HG02884 (cell line): ENCODE measurements around the gene PTEN.

ENCODE experiments used
- ATAC-seq: cut with Tn5 transposase; IDR thresholded peaks from one replicate; pipeline ENCODE4 v1.9.1; 2021; ENCODE audit warnings: mild to moderate bottlenecking, moderate library complexity; ENCODE audit not compliant: unreplicated experiment

PTEN gene

GRCh38 chr10:87961314-87961713 lies 97.9 kb downstream of the PTEN start:
- no peak for ATAC-seq

- no peak for ATAC-seq
These were observed 103.0 kb downstream of the PTEN start for GRCh38 chr10:87966459-87966858.

- ATAC-seq: no peak
These were observed 110.2 kb downstream of the PTEN start for GRCh38 chr10:87973635-87974034.

- no peak for ATAC-seq
These were observed 110.7 kb downstream of the PTEN start for GRCh38 chr10:87974130-87974529.

GRCh38 chr10:87974769-87975168 lies 111.3 kb downstream of the PTEN start:
- no peak for ATAC-seq

- ATAC-seq: no peak
These were observed 112.8 kb downstream of the PTEN start for GRCh38 chr10:87976101-87976743.

- no peak for ATAC-seq
These were observed 114.7 kb downstream of the PTEN start for GRCh38 chr10:87978166-87978565.

GRCh38 chr10:87979847-87980246 lies 116.4 kb downstream of the PTEN start:
- no peak for ATAC-seq

- no peak for ATAC-seq
These were observed 120.3 kb downstream of the PTEN start for GRCh38 chr10:87983716-87984115.

GRCh38 chr10:87987206-87987605 lies 123.8 kb downstream of the PTEN start:
- ATAC-seq: no peak

- no peak for ATAC-seq
These were observed 128.5 kb downstream of the PTEN start for GRCh38 chr10:87991946-87992345.

- ATAC-seq: no peak
These were observed 141.0 kb downstream of the PTEN start for GRCh38 chr10:88004451-88004850.

GRCh38 chr10:88006261-88006660 lies 142.8 kb downstream of the PTEN start:
- no peak for ATAC-seq

GRCh38 chr10:88008866-88009470 lies 145.5 kb downstream of the PTEN start:
- no peak for ATAC-seq

- no peak for ATAC-seq
These were observed 149.2 kb downstream of the PTEN start for GRCh38 chr10:88012641-88013040.

- ATAC-seq: no peak
These were observed 154.4 kb downstream of the PTEN start for GRCh38 chr10:88017781-88018180.

GRCh38 chr10:88019753-88020152 lies 156.3 kb downstream of the PTEN start:
- ATAC-seq: no peak
